PFSK-1 (cell line): ENCODE results near the gene ADAMTSL4.
A peak's percentile ranks its signal among the peaks of the same experiment; 100 is the strongest.

Experiments
- FOXP2 ChIP-seq: optimal IDR thresholded peaks from 2 replicates; pipeline ENCODE3; 2011; ENCODE audit warnings: borderline replicate concordance, control low read depth, inconsistent platforms; ENCODE audit not compliant: insufficient read depth; ENCODE audit errors: extremely low read length, extremely low read depth
- POLR2AphosphoS5 ChIP-seq: IDR thresholded peaks from 2 replicates; pipeline ENCODE4 v1.6.1; 2012; ENCODE audit warnings: low read depth, mild to moderate bottlenecking, control low read depth, low read length, moderate library complexity
- SIN3A ChIP-seq: IDR thresholded peaks from 2 replicates; pipeline ENCODE4 v1.6.1; 2012; ENCODE audit warnings: mild to moderate bottlenecking, low read length, moderate library complexity, borderline replicate concordance; ENCODE audit not compliant: insufficient read depth
- TAF1 ChIP-seq: IDR thresholded peaks from 2 replicates; pipeline ENCODE4 v1.6.1; 2012; ENCODE audit warnings: low read length, control low read depth, borderline replicate concordance; ENCODE audit not compliant: insufficient read depth
- TF ChIP-seq, protein P1 (sequence below), 2 experiments: IDR thresholded peaks; 2 replicates each; pipeline versions ENCODE4 v1.6.1 to v1.8.0; 2011 to 2012; ENCODE audit warnings: low read depth in 2 of 2, low read length in 2 of 2, control low read depth in 1 of 2, inconsistent platforms in 1 of 2, mild to moderate bottlenecking in 1 of 2, moderate library complexity in 1 of 2; ENCODE audit not compliant: insufficient read depth in 1 of 2

Gene ADAMTSL4

DNA sequence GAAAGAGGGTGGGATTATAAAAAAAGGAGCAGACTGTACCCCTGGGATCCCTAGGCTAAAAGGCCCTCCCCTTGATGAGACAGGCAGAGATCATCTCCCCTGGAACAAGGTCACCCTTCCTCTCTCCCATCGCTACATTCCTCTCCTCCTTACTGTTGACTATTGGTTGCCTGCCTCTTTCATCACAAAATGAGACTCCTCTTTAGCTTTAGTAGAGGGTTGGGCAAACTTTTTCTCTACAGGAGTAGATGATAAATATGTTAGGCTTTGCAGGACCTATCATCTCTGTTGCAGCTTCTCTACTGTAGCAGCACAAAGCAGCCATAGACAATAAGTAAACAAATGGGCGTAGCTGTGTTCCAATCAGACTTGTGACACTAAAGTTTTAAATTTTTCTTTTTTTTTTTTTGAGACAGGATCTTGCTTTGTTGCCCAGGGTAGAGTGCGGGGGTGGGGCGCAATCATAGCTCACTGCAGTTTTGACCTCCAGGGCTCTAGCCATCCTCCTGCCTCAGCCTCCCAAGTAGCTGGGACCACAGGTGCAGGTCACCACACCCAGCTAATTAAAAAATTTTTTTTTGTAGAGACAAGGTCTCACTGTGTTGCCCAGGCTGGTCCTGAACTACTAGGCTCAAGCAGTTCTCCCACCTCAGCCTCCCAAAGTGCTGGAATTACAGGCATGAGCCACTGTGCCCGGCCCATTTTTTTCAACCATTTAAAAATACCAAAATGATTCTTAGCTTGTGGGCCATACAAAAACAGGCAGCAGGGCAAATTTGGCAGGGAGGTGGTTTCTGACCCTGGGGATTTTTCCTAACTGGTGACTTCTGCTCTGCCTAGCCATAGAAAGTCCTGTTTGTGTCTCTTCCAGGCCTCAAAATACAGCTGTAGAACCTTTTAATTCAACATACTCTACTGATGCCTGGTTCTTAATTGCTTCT, 15.1 kb downstream of the ADAMTSL4 start:
- TF ChIP-seq POLR2AphosphoS5: no peak
- no peak for TF ChIP-seq FOXP2
- TF ChIP-seq, protein P1, sequence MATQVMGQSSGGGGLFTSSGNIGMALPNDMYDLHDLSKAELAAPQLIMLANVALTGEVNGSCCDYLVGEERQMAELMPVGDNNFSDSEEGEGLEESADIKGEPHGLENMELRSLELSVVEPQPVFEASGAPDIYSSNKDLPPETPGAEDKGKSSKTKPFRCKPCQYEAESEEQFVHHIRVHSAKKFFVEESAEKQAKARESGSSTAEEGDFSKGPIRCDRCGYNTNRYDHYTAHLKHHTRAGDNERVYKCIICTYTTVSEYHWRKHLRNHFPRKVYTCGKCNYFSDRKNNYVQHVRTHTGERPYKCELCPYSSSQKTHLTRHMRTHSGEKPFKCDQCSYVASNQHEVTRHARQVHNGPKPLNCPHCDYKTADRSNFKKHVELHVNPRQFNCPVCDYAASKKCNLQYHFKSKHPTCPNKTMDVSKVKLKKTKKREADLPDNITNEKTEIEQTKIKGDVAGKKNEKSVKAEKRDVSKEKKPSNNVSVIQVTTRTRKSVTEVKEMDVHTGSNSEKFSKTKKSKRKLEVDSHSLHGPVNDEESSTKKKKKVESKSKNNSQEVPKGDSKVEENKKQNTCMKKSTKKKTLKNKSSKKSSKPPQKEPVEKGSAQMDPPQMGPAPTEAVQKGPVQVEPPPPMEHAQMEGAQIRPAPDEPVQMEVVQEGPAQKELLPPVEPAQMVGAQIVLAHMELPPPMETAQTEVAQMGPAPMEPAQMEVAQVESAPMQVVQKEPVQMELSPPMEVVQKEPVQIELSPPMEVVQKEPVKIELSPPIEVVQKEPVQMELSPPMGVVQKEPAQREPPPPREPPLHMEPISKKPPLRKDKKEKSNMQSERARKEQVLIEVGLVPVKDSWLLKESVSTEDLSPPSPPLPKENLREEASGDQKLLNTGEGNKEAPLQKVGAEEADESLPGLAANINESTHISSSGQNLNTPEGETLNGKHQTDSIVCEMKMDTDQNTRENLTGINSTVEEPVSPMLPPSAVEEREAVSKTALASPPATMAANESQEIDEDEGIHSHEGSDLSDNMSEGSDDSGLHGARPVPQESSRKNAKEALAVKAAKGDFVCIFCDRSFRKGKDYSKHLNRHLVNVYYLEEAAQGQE (IDR thresholded peaks at IDR 0.05; ENCODE audit: insufficient read depth in 1 of 2, low read depth in 2 of 2, low read length in 2 of 2): no peak
- TF ChIP-seq SIN3A: no peak
- TF ChIP-seq TAF1: no peak

DNA sequence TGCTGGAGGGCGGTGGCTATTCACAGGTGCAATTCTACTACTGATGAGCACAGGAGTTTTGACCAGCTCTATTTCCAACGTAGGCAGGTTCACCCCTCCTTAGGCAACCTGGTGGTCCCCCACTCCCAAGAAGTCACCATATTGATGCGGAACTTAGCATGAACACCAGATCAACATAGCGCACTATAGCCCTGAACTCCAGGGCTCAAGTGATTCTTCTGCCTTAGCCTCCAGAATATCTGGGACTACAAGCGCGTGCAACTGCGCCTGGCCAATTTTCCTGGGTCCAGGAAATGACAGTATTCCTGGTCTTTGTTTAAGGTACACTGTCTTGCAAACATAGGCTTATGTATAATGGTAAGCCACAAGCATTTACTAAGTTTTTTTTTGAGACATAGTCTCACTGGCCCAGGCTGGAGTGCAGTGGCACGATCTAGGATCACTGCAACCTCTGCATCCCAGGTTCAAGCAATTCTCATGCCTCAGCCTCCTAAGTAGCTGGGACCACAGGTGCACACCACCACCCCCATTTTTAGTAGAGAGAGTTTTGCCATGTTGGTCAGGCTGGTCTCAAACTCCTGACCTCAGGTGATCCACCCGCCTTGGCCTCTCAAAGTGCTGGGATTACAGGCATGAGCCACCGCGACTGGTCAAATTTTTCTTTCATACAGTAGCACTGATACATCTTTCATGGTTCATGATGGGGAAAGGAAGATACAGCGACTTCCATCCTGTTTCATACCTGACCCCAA, 17.6 kb downstream of the ADAMTSL4 start:
- TF ChIP-seq SIN3A (no peak), FOXP2 (no peak), POLR2AphosphoS5 (no peak), TAF1 (no peak)
- TF ChIP-seq, protein P1 (IDR thresholded peaks at IDR 0.05; ENCODE audit: insufficient read depth in 1 of 2, low read depth in 2 of 2, low read length in 2 of 2): no peak

DNA sequence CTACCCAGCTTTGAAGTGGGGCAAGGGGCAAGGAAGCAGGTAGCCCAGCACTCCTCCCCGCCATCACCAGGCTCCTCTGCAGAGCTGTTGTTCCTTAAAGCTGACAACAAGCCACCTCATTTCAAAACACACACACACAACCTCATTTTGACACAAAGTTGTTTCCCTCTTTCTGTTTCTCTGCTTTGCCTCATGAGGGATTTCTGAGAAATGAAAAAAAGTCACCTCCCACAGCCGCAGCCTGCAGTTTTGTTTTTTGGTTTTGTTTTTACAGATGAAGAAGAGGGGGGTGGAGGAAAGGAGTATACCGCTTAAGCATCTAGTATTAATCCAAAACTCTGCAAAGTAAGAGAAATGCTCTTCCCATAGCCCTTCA, 18.1 kb downstream of the ADAMTSL4 start:
- TF ChIP-seq SIN3A (no peak), TAF1 (no peak), POLR2AphosphoS5 (no peak), FOXP2 (no peak)
- TF ChIP-seq, protein P1 (IDR thresholded peaks at IDR 0.05; ENCODE audit: insufficient read depth in 1 of 2, low read depth in 2 of 2, low read length in 2 of 2): no peak

DNA sequence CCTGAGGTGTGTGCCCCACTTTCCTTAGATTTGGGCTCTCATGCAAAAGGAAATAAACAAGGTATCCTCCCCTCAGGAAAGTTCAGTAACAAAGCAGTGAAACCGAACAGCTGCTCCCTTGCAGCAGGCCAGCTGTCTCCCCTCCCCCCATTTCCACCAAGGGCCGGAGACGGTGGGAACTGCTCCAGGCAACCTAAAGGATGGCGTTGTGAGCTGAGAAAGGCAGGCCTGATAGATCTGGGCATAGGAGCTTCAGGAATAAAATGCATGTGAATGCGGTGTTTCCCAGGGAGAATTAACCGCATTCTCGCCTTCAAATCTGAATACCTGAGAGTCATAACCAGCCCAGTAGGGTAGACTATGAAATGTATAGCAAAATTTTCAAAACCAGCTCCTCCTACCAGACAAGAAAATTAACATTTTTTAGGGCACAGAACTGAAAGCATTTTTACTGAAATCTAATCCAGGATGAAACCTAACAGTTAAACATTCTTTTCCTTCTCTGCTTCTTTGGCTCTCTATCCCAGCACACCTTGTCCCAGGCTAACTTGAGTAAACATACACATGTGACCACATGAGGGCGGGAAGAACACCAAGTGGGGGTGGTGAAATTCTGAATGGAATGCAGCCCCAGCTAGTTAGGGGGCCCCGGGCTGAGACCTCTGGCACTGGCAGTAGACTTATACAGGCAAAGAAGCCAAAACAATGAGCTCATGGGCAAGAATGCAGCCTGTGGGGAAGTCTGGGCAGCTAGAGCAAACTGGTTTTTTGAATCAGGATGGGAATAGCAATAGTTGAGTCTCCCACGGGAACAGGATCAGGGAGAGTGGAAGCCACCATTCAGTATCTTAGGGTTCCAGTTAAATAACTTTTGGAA, 18.7 kb downstream of the ADAMTSL4 start:
- TF ChIP-seq FOXP2 (no peak), SIN3A (peak; percentile 92), TAF1 (no peak), POLR2AphosphoS5 (peak; percentile 46; the same call in 1 of the 2 replicates)
- TF ChIP-seq, protein P1 (IDR thresholded peaks at IDR 0.05; ENCODE audit: insufficient read depth in 1 of 2, low read depth in 2 of 2, low read length in 2 of 2): no peak
